Measurements from ENCODE around the gene GPR26.

DNA sequence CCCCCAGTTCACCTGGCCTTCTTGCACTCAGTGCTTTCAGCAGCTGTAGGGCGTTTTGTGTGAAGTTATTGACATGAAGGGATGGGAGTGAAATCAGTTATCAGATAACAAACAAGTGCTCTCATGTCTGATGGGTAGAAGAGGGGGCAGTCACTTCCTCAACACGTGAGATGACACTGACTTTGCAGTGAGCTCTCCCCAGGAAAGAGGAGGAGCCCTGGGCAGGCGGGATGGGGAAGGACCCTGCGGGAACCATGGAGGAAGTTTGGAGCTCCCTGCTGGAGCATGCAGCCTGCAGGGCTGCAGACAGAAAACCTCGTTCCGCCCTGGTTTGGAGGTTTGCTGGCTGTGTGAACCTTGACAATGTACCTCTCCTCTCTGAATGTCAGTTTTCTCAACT is 38.7 kb downstream of the GPR26 start:
- TF ChIP-seq, protein P1, sequence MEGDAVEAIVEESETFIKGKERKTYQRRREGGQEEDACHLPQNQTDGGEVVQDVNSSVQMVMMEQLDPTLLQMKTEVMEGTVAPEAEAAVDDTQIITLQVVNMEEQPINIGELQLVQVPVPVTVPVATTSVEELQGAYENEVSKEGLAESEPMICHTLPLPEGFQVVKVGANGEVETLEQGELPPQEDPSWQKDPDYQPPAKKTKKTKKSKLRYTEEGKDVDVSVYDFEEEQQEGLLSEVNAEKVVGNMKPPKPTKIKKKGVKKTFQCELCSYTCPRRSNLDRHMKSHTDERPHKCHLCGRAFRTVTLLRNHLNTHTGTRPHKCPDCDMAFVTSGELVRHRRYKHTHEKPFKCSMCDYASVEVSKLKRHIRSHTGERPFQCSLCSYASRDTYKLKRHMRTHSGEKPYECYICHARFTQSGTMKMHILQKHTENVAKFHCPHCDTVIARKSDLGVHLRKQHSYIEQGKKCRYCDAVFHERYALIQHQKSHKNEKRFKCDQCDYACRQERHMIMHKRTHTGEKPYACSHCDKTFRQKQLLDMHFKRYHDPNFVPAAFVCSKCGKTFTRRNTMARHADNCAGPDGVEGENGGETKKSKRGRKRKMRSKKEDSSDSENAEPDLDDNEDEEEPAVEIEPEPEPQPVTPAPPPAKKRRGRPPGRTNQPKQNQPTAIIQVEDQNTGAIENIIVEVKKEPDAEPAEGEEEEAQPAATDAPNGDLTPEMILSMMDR (IDR thresholded peaks at IDR 0.05): no peak
- TF ChIP-seq ZFX (IDR thresholded peaks at IDR 0.05; ENCODE audit: borderline replicate concordance): no peak
